ENCODE results near the gene TRIM41. TPM values are rescaled to one million over a fixed set of nuclear protein-coding genes. Genes with fewer than 3 reads are reported as not detected.

Gene TRIM41
- total and polyA plus RNA-seq, 2 of the 13 experiments (the other 11 are each of a cell fraction or from before 2014, with no cell fraction given) = 10.2 to 16.7 TPM

DNA sequence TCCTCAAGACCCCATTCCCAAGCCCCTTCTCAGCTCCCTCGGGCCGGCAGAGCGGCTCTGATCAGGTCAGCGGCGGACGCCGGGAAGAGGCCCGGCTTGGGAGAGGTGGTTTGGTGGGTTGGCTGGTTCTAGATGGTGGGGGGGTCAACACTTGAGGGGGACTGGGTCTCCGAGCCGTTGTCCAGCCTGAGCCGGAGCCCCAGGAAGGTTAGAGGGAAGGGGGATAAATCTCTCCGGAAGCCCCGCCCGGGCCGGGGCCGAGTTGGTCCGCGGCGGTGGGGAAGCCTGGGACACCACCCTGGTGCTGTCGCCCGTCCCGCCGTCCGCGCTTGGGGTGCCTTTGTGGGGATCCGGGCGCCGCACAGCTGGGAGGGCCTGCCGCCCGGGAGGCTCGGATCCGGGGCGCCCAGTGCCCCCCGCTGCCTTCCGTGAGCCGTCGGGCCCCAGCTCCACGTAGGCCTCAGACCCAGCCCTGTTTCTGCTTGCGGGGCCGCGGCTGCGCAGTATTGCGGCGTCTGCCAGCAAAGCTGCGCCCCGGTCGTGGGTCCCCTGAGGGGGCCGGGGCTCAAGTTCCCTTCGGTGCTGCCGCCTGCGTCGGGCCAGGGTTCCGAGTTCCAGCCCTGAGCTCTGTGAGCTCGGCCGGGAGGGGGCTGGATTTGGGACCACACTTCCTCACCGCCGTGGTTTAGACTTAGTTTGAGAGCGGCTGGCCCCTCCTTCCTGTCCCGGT lies 38.4 kb downstream of the TRIM41 start (continued):
- TF ChIP-seq NRL (CRISPR knock-in tag; IDR thresholded peaks at IDR 0.05; ENCODE audit: borderline replicate concordance) (no peak; the same call in 1 of the 2 replicates), ATF7-NPFF (CRISPR knock-in tag; IDR thresholded peaks at IDR 0.05; ENCODE audit: low read depth) (no peak; the same call in 1 of the 2 replicates), IKZF4 (CRISPR knock-in tag; IDR thresholded peaks at IDR 0.05; ENCODE audit: borderline replicate concordance, low read depth, not compliant biosample characterization) (peak; percentile 80), ZNF614 (CRISPR knock-in tag; IDR thresholded peaks at IDR 0.05; ENCODE audit: borderline replicate concordance) (0 out of 2 replicates have a peak, but pooled peaks have one; percentile 34), SALL1 (CRISPR knock-in tag; IDR thresholded peaks at IDR 0.05) (peak; percentile 49), ZNF274 (CRISPR knock-in tag; IDR thresholded peaks at IDR 0.05) (no peak; the same call in 1 of the 2 replicates), NFYB (CRISPR knock-in tag; IDR thresholded peaks at IDR 0.05) (peak; percentile 10; the same call in 1 of the 2 replicates), BCL6 (CRISPR knock-in tag; IDR thresholded peaks at IDR 0.05) (no peak; the same call in 1 of the 2 replicates), ZNF629 (CRISPR knock-in tag; conservative IDR thresholded peaks at IDR 0.05) (no peak; the same call in 1 of the 2 replicates), ZMAT3 (CRISPR knock-in tag; conservative IDR thresholded peaks at IDR 0.05) (no peak), ZNF598 (CRISPR knock-in tag; IDR thresholded peaks at IDR 0.05; ENCODE audit: borderline replicate concordance) (no peak; the same call in 1 of the 2 replicates), SMARCE1 (IDR thresholded peaks at IDR 0.05; ENCODE audit: borderline replicate concordance) (no peak), KDM5A (IDR thresholded peaks at IDR 0.05; ENCODE audit: borderline replicate concordance, low read length) (peak; percentile 42; the same call in 1 of the 2 replicates), DMAP1 (CRISPR knock-in tag; IDR thresholded peaks at IDR 0.05) (no peak; the same call in 1 of the 2 replicates), SP140L (CRISPR knock-in tag; IDR thresholded peaks at IDR 0.05; ENCODE audit: borderline replicate concordance) (no peak), FIP1L1 (IDR thresholded peaks at IDR 0.05; ENCODE audit: borderline replicate concordance, insufficient read depth, low read depth, low read length) (no peak), ZNF260 (CRISPR knock-in tag; IDR thresholded peaks at IDR 0.05; ENCODE audit: borderline replicate concordance, low read depth) (no peak)
- TF ChIP-seq, protein P1, sequence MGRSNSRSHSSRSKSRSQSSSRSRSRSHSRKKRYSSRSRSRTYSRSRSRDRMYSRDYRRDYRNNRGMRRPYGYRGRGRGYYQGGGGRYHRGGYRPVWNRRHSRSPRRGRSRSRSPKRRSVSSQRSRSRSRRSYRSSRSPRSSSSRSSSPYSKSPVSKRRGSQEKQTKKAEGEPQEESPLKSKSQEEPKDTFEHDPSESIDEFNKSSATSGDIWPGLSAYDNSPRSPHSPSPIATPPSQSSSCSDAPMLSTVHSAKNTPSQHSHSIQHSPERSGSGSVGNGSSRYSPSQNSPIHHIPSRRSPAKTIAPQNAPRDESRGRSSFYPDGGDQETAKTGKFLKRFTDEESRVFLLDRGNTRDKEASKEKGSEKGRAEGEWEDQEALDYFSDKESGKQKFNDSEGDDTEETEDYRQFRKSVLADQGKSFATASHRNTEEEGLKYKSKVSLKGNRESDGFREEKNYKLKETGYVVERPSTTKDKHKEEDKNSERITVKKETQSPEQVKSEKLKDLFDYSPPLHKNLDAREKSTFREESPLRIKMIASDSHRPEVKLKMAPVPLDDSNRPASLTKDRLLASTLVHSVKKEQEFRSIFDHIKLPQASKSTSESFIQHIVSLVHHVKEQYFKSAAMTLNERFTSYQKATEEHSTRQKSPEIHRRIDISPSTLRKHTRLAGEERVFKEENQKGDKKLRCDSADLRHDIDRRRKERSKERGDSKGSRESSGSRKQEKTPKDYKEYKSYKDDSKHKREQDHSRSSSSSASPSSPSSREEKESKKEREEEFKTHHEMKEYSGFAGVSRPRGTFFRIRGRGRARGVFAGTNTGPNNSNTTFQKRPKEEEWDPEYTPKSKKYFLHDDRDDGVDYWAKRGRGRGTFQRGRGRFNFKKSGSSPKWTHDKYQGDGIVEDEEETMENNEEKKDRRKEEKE (IDR thresholded peaks at IDR 0.05) = no peak
- TF ChIP-seq, protein P2, sequence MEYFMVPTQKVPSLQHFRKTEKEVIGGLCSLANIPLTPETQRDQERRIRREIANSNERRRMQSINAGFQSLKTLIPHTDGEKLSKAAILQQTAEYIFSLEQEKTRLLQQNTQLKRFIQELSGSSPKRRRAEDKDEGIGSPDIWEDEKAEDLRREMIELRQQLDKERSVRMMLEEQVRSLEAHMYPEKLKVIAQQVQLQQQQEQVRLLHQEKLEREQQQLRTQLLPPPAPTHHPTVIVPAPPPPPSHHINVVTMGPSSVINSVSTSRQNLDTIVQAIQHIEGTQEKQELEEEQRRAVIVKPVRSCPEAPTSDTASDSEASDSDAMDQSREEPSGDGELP (IDR thresholded peaks at IDR 0.05; ENCODE audit: borderline replicate concordance, low read depth) = no peak
- TF ChIP-seq, protein P3, sequence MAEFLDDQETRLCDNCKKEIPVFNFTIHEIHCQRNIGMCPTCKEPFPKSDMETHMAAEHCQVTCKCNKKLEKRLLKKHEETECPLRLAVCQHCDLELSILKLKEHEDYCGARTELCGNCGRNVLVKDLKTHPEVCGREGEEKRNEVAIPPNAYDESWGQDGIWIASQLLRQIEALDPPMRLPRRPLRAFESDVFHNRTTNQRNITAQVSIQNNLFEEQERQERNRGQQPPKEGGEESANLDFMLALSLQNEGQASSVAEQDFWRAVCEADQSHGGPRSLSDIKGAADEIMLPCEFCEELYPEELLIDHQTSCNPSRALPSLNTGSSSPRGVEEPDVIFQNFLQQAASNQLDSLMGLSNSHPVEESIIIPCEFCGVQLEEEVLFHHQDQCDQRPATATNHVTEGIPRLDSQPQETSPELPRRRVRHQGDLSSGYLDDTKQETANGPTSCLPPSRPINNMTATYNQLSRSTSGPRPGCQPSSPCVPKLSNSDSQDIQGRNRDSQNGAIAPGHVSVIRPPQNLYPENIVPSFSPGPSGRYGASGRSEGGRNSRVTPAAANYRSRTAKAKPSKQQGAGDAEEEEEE (CRISPR knock-in tag; IDR thresholded peaks at IDR 0.05; ENCODE audit: borderline replicate concordance) = no peak
- TF ChIP-seq, protein P4, sequence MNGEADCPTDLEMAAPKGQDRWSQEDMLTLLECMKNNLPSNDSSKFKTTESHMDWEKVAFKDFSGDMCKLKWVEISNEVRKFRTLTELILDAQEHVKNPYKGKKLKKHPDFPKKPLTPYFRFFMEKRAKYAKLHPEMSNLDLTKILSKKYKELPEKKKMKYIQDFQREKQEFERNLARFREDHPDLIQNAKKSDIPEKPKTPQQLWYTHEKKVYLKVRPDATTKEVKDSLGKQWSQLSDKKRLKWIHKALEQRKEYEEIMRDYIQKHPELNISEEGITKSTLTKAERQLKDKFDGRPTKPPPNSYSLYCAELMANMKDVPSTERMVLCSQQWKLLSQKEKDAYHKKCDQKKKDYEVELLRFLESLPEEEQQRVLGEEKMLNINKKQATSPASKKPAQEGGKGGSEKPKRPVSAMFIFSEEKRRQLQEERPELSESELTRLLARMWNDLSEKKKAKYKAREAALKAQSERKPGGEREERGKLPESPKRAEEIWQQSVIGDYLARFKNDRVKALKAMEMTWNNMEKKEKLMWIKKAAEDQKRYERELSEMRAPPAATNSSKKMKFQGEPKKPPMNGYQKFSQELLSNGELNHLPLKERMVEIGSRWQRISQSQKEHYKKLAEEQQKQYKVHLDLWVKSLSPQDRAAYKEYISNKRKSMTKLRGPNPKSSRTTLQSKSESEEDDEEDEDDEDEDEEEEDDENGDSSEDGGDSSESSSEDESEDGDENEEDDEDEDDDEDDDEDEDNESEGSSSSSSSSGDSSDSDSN (CRISPR knock-in tag; IDR thresholded peaks at IDR 0.05) = peak; percentile 85; the same call in 1 of the 2 replicates
